NCI-H1417 (cell line): Measurements from ENCODE around the gene AURKA.
"Not testable (repeated sequence)": the region's sequence is repeated elsewhere in the genome, so short reads cannot be mapped to it uniquely, and the experiment has no call there.

Experiments
- DNase-seq, 3 experiments: peaks; one replicate each; lab custom pipeline; 2025; lab: John Stamatoyannopoulos, UW

AURKA gene

DNA sequence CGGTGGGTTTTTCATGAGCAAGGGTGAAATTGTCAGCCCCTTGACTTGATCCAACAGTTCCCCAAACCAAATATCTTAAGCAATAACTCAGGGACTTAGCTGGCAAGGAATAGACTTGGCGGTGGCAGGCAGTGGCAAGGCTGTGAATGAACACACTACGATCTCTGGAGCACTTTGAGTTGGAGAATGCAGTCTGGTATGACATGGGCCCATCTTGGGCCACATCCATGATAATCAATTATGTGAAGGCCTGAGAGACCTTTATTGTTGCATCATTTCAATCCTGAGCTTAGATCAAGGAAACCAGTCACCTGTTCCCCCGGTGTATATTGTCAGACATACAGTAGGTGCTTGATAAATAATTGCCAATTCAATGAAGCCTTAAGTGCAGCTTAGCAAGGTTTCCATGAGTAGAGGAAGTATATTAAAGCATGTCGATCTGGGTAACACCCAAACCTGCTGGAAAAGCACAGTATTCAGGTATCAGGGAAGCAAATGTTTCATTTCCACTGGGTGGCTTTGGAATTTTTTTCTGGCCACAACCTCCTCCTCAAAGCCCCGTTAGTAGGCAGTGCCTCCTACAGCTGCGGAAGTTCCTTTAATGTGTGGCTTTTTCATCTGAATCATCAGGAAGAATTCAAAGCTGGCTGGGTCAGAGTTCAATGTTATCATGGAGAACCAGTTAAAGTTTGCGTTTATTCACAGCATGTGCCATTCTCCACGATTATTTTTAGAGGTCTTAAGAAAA is 30.2 kb upstream of the AURKA start:
- no peak for DNase-seq

DNA sequence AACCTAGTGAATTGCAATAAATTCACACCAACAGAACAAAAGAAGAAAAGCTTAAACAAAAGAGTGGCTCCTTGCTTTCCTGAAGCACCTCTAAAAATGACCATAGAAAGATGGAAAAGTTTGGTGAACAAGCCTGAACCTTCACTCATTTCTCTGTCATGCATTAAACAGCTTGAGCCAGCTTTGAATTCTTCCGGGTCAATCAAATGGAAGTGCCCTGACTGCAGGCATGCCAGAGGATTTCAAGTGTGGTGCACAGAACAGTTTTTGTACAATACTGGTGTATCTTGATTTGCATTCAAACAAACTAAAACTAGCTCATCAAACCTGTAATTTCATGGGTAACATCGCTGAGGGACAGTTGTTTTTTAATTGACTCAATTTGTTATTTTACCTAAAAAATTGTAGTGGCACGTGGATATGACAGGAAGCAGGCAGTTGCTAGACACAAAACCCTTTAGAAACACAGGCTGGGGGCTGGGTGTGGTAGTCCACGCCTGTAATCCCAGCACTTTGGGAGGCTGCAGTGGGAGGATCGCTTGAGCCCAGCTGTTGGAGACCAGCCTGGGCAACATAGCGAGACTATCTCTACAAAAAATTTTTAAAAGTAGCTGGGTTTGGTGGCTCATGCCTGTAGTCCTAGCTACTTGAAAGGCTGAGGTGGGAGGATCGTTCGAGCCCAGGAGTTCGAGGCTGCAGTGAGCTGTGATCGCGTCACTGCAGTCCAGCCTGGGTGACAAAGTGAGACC is 29.1 kb upstream of the AURKA start:
- DNase-seq = no peak

DNA sequence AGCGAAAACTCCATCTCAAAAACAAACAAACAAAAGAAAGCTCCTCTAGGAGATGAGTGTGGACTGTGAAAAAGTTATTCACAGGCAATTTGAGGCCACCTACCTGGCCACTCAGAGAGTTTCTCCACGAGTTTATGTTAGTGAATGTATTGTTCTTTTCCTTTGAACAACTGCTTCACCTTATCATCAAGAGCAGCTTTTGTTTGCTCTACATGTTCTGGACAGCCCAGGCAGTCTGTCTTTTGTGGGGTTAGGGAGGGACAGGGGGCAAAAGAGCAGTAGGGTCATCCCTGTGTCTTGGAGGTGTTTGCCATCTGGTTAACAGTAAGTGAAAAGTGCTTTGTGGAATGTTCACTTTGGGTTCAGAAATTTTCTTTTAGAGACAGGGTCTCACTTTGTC is 28.0 kb upstream of the AURKA start:
- DNase-seq = no peak

DNA sequence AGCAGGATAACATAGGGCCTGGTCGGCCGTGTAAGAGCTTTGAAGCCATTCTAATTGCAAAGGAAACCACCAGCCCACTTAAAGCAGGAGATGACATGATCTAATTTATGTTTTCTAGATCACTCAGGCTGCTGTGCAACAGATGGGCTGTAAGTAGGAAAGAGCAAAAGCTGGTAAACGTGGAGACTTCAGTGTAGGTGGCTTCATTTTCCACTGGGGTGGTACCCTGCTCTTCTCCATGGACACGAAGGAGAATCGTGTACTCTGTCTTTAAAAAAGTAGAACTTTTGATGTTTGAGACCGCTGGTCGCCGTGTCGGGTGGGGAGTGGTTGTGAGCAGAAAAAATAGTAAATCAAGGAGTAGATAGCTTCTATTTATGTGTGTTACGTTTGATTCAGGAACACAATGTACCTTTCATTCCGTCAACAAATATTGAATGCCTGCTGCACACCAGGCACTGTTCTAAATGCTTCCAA is 26.4 kb upstream of the AURKA start:
- DNase-seq = no peak

DNA sequence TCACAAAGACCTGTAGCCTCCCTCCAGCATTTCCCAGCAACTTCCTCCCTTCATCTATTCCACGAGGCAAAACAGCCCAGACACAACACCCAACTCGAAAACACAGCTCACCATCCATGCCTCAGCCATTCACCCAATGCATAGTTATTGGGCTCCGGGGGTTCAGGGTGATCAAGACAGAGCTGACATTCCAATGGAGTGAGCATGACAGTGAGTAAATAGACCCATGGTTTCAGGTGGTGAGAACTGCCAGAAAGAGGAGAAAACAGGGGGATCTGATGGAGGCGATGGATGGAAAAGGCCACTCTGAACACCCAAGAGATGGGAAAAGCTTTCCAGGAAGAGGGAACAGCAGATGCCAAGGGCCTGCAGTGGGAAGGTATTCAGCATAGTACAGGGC is 25.9 kb upstream of the AURKA start:
- DNase-seq = no peak

DNA sequence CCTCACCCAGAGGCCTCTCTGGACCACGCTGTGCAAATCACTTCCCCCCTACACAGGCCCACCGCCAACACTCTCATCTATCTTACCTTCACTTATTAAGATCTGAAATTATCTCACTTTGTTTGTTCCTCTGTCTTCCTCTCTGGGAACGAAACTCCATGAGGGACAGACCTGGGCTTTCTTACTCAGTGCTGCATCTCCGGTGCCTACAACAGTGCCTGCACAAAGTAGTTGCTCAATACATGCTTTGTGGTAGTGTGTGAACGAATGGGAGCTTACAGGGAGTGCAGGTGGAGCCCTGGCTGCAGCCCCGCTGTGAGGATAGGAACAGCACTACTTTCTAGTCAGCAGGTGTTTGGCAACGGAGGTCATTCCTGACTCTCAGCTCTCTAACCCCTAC is 25.4 kb upstream of the AURKA start:
- DNase-seq = no peak

DNA sequence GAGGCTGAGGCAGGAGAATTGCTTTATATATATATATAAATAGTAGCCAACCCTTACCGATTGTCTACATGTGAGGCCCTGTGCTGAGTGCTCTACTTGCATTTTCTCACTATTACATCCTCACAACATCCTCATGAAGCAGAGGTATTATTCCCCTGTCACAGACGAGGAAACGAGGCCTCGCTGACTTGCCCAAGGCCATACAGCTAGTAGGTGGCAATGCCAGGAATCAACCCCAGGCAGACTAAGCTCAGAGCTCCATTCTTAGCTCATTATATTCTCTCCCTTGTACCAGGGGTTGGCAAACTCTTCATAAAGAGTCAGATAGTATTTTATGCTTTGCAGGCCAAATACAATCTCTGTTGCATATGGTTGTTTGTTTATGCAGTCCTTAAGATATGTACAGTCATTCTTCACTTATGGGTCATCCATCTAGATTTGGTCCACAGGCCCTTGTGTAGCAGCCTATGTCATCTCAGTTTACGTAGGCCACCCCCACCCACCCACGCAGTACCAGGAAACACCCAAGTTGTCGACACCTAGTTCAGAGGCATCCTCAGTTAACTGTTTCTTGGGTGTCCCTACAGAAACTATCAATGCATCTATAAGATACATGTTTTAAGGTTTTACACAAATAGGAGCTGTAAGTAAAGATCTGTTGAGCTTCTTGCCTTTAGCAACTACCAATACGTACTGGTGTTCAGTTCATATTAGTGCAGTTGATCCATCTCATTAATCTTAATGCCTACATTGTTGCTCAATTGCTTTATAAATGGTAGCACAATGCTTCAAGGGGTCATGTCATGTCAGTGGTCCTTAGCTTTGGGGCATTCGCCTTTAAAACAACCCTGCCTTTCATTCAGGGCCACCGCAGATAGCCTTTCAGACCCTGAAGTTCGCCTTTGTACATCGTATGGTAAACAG is 23.1 kb upstream of the AURKA start:
- DNase-seq = no peak

DNA sequence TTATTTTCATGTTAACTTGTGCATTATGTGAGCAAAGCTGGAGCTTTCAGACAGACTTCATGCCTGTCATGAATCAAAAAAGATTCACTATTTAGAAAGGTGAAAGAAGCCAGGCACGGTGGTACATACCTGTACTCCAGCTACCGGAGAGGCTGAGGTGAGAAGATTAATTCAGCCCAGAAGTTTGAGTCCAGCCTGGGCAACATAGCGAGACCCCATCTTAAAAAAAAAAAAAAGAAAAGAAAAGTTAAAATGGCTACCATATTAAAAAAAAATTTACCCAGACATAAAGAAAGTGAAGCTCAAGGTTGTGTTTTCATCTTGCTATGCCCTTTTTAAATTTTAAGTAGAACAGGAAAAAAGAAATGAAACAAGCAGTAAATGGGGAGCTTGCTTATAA is 20.9 kb upstream of the AURKA start:
- DNase-seq = no peak

DNA sequence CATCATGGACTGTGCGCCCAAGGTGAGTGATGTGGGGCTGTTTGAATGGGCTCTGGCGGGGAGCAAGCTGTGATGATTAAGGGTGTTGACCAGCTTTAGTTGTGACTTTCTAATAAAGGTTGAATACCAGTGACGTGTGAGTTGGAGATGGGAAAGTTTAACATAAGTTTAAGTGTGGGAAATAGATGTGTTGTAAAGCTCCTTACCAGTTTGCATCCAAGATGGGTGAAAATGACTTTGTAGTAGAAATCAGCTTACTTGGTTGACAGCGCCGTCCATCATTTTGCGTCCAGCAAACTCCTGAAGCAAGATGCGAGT is 20.4 kb upstream of the AURKA start:
- DNase-seq = no peak

DNA sequence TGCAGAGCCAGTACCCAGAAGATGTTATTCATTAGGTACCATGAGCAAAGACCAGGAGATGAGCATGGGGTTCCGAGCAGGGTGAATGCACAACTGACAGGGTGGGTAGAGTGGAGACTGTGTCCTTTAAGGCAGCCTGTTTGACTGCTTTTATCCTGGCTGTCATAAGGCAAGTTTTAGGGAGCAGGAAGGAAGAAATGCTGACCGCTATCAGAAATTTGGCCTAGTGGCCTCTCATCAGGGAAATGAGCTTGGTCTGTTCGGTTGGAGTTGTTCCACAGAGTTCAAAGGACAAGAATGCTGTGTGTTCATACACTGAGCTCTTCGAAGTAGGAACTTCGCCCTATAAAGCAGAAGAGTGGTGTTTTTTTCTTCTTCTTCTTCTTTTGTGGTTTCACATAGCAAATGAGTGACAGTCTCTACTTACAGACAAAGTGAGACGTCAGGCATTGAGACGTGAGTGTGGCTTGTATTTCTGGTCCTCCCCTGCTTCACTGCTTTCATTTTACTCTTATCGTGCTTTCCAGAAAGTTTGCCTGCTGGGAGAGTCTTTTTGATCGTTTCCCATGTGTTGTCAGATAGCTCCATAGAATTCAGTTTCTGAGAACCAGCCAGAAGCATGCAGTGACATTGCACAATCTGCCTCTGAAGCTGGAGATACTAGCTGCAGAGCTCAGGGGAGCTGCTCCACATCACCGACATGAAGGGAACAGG is 19.9 kb upstream of the AURKA start, which contains the start of gene CASS4:
Gene CASS4 (plus strand): TSS at position 502 of the 714 bp plus-strand sequence. CDS start 199 bp downstream, at position 701.
- DNase-seq = no peak

DNA sequence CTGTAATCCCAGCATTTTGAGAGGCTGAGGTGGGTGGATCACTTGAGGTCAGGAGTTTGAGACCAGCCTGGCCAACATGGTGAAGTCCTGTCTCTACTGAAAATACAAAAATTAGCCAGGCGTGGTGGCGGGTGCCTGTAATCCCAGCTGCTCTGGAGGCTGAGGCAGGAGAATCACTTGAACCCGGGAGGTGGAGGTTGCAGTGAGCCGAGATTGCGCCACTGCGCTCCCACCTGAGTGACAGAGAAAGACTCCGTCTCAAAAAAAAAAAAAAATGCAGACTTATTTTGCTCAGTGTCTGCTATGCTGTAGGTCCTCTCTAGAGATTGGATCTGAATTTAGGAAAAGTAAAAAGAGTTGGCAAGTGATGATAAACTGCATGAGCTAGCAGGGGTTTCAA is 19.3 kb upstream of the AURKA start:
- not testable (repeated sequence) for DNase-seq

DNA sequence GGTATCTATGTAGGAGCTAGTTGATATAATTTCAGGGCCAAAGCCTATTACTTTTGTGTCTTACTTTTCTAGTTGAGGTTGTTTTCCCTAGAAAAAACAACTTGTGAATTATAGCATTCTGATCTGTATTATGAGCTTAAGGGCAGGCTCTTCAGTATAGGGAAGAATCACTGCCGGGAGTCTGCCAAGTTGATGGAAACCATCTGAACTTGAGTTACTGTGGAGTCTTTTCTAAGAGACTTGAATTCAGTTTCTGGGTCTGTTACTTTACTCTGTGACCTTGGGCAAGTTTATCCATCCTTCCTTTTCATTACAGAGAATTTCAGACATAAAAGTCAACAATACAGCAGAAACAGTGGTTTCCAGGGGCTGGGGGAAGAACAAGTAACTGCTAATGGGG is 17.9 kb upstream of the AURKA start:
- no peak for DNase-seq

DNA sequence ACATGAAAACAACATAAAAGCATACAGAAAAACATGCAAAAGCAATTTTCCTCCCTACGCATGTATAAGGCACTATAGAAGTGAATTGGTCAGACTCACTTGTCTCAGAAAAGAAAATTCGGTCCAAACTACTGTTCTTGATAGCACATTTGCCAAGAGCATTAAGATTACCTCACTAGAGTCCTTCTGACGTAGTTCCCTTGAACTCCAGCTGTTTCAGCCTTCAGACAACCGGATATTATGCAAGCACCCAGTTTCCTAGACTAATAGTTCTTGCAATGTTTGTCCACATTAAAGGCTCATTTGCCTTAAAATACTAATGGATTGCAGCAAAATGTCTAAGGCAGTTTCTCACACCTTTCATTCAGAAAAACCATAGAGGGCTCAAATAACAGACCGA is 17.5 kb upstream of the AURKA start:
- no peak for DNase-seq

DNA sequence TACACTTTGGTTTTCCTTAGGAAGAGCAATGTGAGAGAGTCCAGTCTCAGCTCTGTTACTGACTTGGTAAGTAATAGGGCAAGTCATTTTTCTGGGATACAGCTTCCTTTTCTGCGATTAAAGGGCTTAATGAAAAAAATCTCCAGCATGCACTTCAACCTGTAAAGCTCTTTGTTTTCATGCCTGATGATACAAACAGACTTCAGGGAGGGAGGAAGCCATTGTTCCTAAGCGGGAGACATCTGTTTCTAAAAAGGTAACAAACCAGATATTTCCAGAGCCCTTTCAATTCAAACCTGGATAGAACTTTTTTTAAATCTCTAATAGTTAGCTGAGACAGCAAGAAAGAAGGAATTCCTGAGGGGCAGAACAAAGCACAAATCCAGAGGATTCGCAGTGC is 14.9 kb upstream of the AURKA start:
- no peak for DNase-seq

DNA sequence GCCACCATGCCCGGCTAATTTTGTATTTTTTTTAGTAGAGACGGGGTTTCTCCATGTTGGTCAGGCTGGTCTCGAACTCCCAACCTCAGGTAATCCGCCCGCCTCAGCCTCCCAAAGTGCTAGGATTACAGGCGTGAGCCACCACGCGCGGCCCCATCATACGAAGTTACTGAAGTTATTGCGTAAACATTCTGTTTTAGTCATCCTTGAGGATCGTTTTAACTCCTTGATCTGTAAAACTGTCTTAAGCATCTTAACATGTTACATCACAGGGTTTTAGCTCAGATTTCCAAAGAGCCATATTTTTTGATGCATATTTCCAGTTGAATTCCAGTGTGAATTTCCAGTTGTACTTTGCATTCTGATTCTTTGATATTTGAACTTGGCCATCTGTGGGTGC is 13.3 kb upstream of the AURKA start:
- not testable (repeated sequence) for DNase-seq

DNA sequence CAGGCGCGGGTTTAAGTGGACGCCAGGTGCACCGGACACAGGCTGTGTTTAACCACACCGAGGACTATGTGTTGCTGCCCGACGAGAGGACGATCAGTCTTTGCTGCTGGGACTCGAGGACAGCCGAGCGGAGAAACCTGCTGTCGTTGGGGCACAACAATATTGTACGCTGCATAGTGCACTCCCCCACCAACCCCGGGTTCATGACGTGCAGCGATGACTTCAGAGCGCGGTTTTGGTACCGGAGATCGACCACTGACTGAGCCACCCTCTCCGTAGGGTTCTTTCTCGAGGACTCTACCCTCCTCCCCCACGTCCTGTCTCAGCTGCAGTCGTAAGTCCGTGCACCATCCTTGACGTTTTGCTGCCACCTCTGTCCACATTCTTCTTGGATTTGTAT is 11.4 kb upstream of the AURKA start:
- DNase-seq = no peak

DNA sequence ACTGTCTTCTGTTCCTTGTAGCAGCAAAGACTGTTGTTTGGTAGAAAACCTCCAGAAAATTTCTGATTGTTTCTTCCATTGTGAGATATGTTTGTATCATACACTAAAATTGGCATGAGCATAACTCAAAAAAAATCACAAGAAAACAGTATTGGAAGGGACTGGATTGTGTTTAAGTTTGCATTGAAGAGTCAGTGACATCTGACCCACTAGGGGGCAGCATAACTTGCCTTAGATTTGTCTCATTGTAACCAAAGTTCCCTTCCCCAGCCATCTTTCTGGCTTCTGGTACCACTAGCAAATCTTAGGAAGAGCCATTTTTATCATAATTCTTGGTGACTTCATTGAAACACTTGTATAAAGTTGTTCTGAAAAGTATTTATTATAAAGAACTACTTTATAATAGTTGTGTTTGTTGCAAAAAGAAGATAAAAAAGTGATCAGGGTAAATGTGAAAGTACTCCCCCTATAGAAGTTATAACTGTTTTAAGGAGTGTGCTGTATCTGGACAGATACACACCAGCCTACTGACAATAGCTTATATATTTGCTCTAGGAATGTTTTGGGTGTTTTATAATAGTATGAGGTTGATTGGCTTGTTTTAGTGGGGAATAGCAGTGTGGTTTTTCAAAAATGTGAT is 8.1 kb upstream of the AURKA start:
- peak; percentile 29 to 73 (median 44) for DNase-seq

DNA sequence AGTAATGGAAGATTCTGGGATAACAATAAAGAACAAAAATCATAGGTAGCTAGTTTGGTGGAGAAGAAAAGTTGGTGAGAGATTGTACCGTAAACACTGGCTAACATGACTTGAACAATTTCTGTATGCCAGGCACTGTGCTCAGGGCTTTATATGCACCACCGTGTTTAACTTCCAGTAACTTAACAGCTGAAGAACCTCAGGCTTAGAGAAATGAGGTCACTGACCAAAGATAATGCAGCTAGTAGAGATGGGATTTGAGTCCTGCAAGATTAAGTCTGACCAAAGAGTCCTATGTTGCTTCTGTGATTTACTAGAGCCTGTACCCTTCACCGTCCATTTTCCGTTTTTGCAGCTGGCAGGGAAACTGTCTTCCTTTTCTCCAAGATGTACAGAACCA is 3.2 kb upstream of the AURKA start:
- no peak for DNase-seq

DNA sequence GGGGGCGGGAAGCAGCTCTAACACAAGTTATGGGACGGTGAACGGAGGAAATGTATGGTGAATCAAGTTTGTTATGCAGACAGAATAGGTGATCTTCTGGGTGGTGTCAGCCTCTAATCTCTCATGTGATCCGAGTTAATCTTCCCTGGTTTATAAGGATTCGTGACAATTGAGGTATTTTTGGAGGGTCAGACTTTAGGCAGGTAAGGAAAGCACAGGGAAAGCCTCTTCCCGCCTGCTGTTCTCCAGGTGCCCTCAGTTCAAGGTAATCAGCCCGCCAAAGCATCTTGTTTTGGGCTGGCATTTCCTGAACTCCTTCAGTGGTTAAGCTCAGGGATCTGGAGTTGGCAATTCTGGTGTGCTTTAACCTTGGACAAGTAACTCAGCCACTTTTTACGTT is 1.6 kb upstream of the AURKA start:
- no peak for DNase-seq

DNA sequence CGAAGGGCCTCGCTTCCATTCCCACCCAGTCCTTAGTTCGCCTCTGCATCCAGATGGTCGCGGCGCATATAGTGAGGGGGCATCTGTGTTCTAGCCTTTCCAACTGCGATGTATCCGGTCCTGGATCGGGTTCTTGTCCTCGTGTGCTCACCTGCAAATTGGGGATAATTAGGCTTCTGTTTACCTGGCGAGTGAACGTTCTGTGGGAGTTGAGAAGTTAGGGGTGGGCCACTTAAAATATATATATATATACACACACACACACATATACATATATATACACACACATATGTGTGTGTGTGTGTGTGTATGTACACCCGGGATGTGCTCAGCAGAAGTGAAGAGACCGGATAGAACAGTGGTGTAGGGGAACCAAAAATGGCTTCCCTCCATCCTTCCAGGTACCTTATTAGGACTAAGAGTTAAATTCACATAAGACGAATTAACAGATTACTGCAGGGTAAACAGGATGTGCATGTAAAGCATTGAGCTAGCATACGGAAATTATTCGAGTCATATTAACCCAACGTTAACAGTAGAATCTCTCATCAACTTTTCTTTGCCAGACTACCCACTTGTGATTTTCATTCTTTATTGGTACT is 967 bp upstream of the AURKA start:
- peak in 1 of 3 experiments; percentile 53 for DNase-seq

DNA sequence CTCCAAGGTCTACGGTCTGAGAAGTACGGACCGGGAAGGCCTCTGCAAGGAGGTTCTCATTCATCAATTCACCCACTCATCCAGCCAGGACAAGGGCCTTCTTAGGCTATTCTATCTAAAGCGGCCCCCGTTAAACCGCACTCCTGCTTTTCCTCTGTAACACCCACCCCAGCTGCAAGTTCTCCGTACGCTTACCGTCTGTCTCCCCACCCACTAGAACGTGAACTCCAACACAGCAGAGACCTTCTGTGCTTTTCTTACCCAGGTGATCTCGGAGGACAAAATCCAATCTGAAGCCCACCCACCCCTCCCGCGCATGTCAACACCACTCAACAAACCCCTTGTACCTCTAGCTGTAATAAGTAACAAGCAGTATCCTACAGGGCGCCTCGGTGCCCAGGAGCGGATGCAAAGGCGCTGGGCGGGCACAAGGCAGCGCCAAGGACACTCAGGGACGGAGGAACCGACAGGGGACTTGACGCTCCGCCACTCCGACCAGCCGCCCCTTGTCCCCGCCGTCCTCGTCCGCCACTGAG is 351 bp downstream of the AURKA start:
- DNase-seq = peak in 1 of 3 experiments; percentile 41
